ENCODE data around the gene CORO2A. TPM values are rescaled to one million over a fixed set of nuclear protein-coding genes. Genes with fewer than 3 reads are reported as not detected.

Gene CORO2A
- total RNA-seq, 4 donors from 2014 or later: 0.42 to 2.7 (median 1.9) TPM

DNA sequence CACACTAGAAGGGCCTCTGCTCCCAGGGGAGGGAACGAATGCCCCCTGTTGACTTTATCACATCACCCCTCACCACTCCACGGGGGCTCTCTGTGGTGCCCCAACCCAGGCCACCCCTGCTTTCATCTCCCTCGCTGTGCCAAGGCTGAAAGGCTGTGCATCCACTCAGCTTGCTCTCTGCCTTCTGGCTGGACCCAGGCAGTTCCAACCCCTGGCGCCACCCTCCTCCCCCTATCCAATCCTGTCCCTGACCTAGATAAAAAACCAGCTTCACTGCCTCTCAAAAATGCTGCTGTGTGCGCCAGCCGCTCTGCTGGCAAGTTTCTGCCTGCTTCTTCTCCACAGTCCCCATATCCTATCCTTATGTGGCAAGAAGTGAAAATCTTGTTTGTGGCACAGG, 22.4 kb upstream of the CORO2A start:
- WGBS: 55% methylated on average over 4 of the region's 6 CpGs
- Histone ChIP-seq H3K36me3 (peaks cover 14 to 70% (median 47%) of the 10 kb centered on the region in 4 donors), H3K27me3 (no peaks in the 10 kb centered on the region), H3K4me1 (no peaks in the 10 kb centered on the region), H3K27ac (replicated peaks in 1 of 4) (peak overlapping the region in 3 of 4 donors; percentile 36 to 65 (median 47)), H3K4me3 (no peak overlapping the region), H3K9me3 (no peaks in the 10 kb centered on the region)
- no peak for DNase-seq (ENCODE audit: extremely low spot score)
- intact Hi-C loops (cut with DNase I): no loop called here
- no peak for TF ChIP-seq POLR2AphosphoS5 (IDR thresholded peaks at IDR 0.05)
- TF ChIP-seq, protein P1, sequence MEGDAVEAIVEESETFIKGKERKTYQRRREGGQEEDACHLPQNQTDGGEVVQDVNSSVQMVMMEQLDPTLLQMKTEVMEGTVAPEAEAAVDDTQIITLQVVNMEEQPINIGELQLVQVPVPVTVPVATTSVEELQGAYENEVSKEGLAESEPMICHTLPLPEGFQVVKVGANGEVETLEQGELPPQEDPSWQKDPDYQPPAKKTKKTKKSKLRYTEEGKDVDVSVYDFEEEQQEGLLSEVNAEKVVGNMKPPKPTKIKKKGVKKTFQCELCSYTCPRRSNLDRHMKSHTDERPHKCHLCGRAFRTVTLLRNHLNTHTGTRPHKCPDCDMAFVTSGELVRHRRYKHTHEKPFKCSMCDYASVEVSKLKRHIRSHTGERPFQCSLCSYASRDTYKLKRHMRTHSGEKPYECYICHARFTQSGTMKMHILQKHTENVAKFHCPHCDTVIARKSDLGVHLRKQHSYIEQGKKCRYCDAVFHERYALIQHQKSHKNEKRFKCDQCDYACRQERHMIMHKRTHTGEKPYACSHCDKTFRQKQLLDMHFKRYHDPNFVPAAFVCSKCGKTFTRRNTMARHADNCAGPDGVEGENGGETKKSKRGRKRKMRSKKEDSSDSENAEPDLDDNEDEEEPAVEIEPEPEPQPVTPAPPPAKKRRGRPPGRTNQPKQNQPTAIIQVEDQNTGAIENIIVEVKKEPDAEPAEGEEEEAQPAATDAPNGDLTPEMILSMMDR (IDR thresholded peaks at IDR 0.05): no peak
- TF ChIP-seq POLR2A (IDR thresholded peaks at IDR 0.05; ENCODE audit: low read depth): no peak
- TF ChIP-seq EP300 (IDR thresholded peaks at IDR 0.05): no peak

DNA sequence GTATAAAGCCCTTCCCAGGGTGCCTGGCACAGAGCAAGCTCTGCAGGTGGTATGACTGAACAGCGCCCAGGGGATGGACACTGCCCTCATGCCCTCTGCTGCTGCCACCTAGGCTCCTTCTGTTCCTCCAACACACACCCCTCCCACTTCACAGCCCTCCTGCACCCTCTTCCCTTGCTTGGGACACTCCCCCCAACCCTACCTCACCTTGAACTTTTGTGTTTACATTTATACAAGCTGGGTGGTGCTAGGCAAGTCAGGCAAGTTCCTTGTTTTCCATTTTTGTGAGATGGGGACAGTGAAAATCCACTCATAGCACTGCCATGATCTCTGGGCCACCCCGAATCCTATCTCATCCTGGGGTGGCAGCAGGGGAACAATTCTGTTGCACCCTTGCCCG, 18.8 kb upstream of the CORO2A start:
- 97% methylated on average over 3 of the region's 3 CpGs for WGBS
- no peaks in the 10 kb centered on the region for H3K9me3 ChIP-seq
- DNase-seq (ENCODE audit: extremely low spot score): no peak
- TF ChIP-seq POLR2AphosphoS5 (IDR thresholded peaks at IDR 0.05) (no peak), POLR2A (IDR thresholded peaks at IDR 0.05; ENCODE audit: low read depth) (no peak), EP300 (IDR thresholded peaks at IDR 0.05) (no peak)
- TF ChIP-seq, protein P1 (IDR thresholded peaks at IDR 0.05): no peak
- H3K4me3 ChIP-seq: no peak overlapping the region
- no peaks in the 10 kb centered on the region for H3K27me3 ChIP-seq
- peaks cover 9 to 56% (median 33%) of the 10 kb centered on the region in 4 donors for H3K36me3 ChIP-seq
- intact Hi-C loops (cut with DNase I): no loop called here
- H3K4me1 ChIP-seq: peaks cover 0 to under 1% (median under 1%) of the 10 kb centered on the region in 4 donors
- no peak overlapping the region for H3K27ac ChIP-seq (replicated peaks in 1 of 4)

DNA sequence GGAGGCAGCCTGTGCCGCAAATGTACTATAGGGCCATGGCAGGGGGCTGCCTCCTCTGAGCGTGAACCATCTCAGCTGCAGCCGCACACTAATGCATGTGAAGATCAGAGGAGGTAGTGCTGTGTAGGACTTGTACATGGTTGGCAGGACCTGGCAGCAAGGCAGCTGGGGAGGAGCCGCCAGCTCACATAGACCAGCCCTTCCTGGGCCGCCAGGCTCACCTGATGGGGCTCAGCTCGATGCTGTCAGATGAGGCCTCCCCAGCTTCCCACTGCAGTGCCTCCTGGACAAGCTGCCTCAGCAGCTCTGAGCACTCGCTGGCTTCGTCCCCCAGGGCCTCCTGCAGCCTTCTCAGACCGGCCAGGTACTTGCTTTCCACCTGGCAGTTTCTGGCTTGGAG, 18.0 kb upstream of the CORO2A start:
- DNase-seq (ENCODE audit: extremely low spot score): no peak
- intact Hi-C loops (cut with DNase I): no loop called here
- no peaks in the 10 kb centered on the region for H3K9me3 ChIP-seq
- no peak overlapping the region for H3K27ac ChIP-seq (replicated peaks in 1 of 4)
- TF ChIP-seq POLR2AphosphoS5 (IDR thresholded peaks at IDR 0.05) (no peak), EP300 (IDR thresholded peaks at IDR 0.05) (no peak), POLR2A (IDR thresholded peaks at IDR 0.05; ENCODE audit: low read depth) (no peak)
- TF ChIP-seq, protein P1 (IDR thresholded peaks at IDR 0.05): no peak
- H3K27me3 ChIP-seq: no peaks in the 10 kb centered on the region
- H3K4me3 ChIP-seq: no peak overlapping the region
- peaks cover 9 to 50% (median 33%) of the 10 kb centered on the region in 4 donors for H3K36me3 ChIP-seq
- 95% methylated on average over 7 of the region's 9 CpGs for WGBS
- peaks cover 0 to 9% (median 8%) of the 10 kb centered on the region in 4 donors for H3K4me1 ChIP-seq

GRCh38 chr9:98209530-98209929, 17.1 kb upstream of the CORO2A start:
- peaks cover 0 to 10% (median 8%) of the 10 kb centered on the region in 4 donors for H3K4me1 ChIP-seq
- TF ChIP-seq EP300 (IDR thresholded peaks at IDR 0.05) (no peak), POLR2A (IDR thresholded peaks at IDR 0.05; ENCODE audit: low read depth) (no peak), POLR2AphosphoS5 (IDR thresholded peaks at IDR 0.05) (no peak)
- TF ChIP-seq, protein P1 (IDR thresholded peaks at IDR 0.05): no peak
- H3K9me3 ChIP-seq: no peaks in the 10 kb centered on the region
- WGBS: 81% methylated on average over 3 of the region's 3 CpGs
- H3K4me3 ChIP-seq: no peak overlapping the region
- no peak overlapping the region for H3K27ac ChIP-seq (replicated peaks in 1 of 4)
- intact Hi-C loops (cut with DNase I): no loop called here
- no peak for DNase-seq (ENCODE audit: extremely low spot score)
- peaks cover 9 to 49% (median 27%) of the 10 kb centered on the region in 4 donors for H3K36me3 ChIP-seq
- no peaks in the 10 kb centered on the region for H3K27me3 ChIP-seq

DNA sequence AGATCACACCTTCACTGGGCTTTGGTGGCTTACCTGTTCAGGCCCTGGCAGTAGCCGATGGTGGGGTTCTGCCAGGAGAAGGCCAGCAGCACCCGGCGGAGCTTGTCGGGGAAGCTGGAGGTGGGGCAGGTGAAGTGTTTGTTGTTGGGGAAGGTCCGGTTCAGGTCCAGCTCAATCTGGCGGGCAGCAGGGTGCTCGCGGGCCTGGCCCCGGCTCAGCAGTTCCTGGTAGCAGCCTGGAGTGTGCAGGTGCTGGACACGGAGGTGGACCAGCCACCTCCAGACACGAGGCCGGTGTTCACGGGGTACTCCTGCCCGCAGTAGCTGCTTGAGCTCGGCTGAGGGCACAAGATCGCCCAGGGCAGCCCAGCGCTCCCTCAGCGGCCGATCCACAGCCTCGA, 16.2 kb upstream of the CORO2A start:
- no peak for DNase-seq (ENCODE audit: extremely low spot score)
- H3K4me1 ChIP-seq: peaks cover 0 to 10% (median 8%) of the 10 kb centered on the region in 4 donors
- H3K4me3 ChIP-seq: no peak overlapping the region
- TF ChIP-seq POLR2A (IDR thresholded peaks at IDR 0.05; ENCODE audit: low read depth) (no peak), POLR2AphosphoS5 (IDR thresholded peaks at IDR 0.05) (no peak)
- TF ChIP-seq, protein P1 (IDR thresholded peaks at IDR 0.05): no peak
- H3K27ac ChIP-seq (replicated peaks in 1 of 4): no peak overlapping the region
- intact Hi-C loops (cut with DNase I): no loop called here
- WGBS: 89% methylated on average over 12 of the region's 20 CpGs
- H3K9me3 ChIP-seq: no peaks in the 10 kb centered on the region
- peaks cover 6 to 45% (median 29%) of the 10 kb centered on the region in 4 donors for H3K36me3 ChIP-seq
- H3K27me3 ChIP-seq: no peaks in the 10 kb centered on the region

All from esophagus muscularis mucosa (tissue), 4 donors.